NCI-H345 (cell line): Measurements from ENCODE around the gene LINC00305.

Experiments used
- DNase-seq: peaks from one replicate; lab custom pipeline; 2025; lab: John Stamatoyannopoulos, UW

The LINC00305 gene

GRCh38 chr18:64031411-64031810 lies 117.5 kb downstream of the LINC00305 start:
- no peak for DNase-seq
